ENCODE data around the gene CATSPERD.
A peak's percentile ranks its signal among the peaks of the same experiment; 100 is the strongest.

The CATSPERD gene

DNA sequence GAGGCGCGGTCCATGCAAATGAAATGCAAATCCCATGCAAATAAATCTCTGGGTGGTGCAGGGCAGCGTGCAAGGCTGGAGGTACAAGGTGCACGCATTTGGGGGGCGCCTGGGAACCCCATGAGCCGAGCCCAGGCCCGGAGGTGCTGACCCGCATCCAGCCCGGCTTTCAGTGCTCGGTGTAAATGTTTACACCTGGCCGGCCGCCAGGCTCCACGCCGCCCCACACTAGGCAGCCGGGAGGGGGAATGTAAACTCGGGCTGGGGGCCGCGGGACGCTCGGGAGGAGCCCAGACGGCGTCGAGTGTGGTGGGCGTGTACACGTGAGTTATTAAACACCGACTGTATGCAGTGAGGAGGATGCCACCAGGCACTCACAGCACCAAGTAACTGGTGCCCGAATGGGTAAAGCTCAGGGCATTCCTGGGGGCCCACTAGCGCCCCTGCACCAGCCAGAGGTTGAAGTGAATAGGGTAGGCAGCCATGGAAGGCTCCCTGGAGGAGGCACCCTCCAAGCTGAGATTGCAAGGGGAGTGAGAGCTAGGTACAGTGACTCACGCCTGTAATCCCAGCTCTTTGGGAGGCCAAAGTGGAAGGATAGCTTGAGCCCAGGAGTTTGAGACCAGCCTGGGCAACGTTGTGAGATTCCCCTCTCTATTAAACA lies 101.9 kb downstream of the CATSPERD start:
- no peak for DNase-seq (ENCODE audit: low read depth)
- no peak overlapping the region for H3K4me3 ChIP-seq (ENCODE audit: control insufficient read depth, low read depth, low read length)
- no peak for TF ChIP-seq CTCF (IDR thresholded peaks at IDR 0.05; ENCODE audit: control insufficient read depth, insufficient read depth, low read depth, low read length, missing control alignments)

- H3K4me3 ChIP-seq (ENCODE audit: control insufficient read depth, low read depth, low read length): no peak overlapping the region
- peak; percentile 16 for TF ChIP-seq CTCF (IDR thresholded peaks at IDR 0.05; ENCODE audit: control insufficient read depth, insufficient read depth, low read depth, low read length, missing control alignments)
- DNase-seq (ENCODE audit: low read depth): no peak
These were observed 103.3 kb downstream of the CATSPERD start for GRCh38 chr19:5823579-5824281.

DNA sequence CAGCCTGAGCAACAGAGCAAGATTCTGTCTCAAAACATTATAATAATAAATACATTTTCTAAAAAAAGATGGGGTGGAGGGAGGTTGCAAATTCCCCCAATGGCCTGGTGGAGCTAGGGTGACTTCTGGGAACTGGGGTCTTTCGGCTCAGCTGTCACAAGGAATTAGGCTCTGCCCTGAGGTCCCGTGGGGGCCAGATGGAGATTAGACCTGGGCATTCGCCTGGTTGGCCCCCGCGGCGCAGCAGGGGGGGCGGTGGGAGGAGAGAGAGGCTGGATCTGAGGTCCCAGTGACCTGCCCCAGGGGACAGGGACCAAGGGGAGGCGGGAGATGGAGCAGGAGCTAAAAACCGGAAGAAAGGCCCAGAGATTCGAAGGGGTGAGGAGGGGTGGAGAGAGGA lies 104.3 kb downstream of the CATSPERD start:
- no peak overlapping the region for H3K4me3 ChIP-seq (ENCODE audit: control insufficient read depth, low read depth, low read length)
- no peak for DNase-seq (ENCODE audit: low read depth)
- TF ChIP-seq CTCF (IDR thresholded peaks at IDR 0.05; ENCODE audit: control insufficient read depth, insufficient read depth, low read depth, low read length, missing control alignments): no peak

DNA sequence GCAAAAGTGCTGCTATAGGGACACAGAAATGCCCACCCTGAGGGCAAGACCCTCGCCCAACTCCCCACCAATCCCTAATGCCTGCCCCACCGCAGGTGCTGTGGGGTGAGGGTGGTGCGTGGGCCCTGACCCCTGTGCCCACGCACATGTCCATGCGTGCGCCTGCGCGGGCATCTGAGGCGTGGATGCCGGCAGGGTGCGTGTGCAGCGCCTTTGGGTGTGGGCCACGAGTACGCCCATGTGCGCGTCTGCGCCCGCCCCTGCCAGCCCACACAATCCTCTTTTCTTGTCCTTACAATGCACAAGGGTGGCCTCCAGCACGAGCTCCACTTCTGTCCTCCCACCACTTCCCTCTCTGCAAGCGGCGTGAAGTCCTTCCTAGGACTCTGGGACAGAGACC lies 104.7 kb downstream of the CATSPERD start:
- no peak for DNase-seq (ENCODE audit: low read depth)
- TF ChIP-seq CTCF (IDR thresholded peaks at IDR 0.05; ENCODE audit: control insufficient read depth, insufficient read depth, low read depth, low read length, missing control alignments): no peak
- no peak overlapping the region for H3K4me3 ChIP-seq (ENCODE audit: control insufficient read depth, low read depth, low read length)

DNA sequence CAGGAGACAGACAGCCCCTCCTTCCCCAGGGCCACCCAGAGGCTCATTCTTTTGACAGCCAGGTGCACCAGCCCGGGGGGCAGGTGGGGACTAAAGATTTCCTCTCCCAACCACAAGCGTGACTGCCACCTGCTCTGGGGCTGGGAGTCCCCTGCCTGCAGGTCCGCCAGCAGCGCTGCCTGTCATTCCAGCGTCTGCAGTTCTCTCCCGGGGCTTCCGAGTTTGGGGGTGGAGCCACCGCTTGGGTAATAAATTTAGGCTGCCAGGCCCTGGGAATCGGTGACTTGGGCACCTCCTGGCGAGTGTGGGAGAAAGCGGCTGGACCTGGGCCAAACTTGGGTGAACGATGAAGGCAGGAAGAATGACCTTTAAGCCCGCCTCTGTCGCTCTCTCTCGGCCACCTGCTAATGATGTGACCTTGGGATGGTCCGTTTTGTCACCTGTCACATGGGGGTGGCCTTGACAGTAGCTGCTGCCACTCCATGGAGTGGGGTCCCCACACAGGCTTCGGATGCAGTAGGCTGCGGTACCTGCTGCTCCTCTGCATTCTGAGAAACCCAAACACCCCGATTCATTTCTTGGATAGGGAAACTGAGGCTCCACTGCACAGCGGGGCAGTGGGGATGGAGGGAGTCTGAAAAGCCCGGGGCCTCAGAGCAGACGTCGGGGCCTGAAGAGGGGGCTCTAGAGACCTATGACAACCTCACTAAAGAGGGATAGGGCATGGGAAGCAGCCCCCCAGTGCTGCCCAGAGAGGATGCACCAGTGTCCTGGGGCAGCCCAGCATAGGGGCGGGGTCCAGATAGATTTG lies 106.3 kb downstream of the CATSPERD start:
- H3K4me3 ChIP-seq (ENCODE audit: control insufficient read depth, low read depth, low read length): no peak overlapping the region
- TF ChIP-seq CTCF (IDR thresholded peaks at IDR 0.05; ENCODE audit: control insufficient read depth, insufficient read depth, low read depth, low read length, missing control alignments): no peak
- DNase-seq (ENCODE audit: low read depth): no peak

- no peak for TF ChIP-seq CTCF (IDR thresholded peaks at IDR 0.05; ENCODE audit: control insufficient read depth, insufficient read depth, low read depth, low read length, missing control alignments)
- no peak for DNase-seq (ENCODE audit: low read depth)
- H3K4me3 ChIP-seq (ENCODE audit: control insufficient read depth, low read depth, low read length): peak overlapping the region; percentile 34
These were observed 107.0 kb downstream of the CATSPERD start for GRCh38 chr19:5827342-5827890.

Data from AG09309 (cell line).